ENCODE results near the gene STAC3.

Gene STAC3

GRCh38 chr12:57242329-57242690 lies 8.7 kb downstream of the STAC3 start:
- no peak overlapping the region for H3K4me3 ChIP-seq (ENCODE audit: low read depth, low read length)

DNA sequence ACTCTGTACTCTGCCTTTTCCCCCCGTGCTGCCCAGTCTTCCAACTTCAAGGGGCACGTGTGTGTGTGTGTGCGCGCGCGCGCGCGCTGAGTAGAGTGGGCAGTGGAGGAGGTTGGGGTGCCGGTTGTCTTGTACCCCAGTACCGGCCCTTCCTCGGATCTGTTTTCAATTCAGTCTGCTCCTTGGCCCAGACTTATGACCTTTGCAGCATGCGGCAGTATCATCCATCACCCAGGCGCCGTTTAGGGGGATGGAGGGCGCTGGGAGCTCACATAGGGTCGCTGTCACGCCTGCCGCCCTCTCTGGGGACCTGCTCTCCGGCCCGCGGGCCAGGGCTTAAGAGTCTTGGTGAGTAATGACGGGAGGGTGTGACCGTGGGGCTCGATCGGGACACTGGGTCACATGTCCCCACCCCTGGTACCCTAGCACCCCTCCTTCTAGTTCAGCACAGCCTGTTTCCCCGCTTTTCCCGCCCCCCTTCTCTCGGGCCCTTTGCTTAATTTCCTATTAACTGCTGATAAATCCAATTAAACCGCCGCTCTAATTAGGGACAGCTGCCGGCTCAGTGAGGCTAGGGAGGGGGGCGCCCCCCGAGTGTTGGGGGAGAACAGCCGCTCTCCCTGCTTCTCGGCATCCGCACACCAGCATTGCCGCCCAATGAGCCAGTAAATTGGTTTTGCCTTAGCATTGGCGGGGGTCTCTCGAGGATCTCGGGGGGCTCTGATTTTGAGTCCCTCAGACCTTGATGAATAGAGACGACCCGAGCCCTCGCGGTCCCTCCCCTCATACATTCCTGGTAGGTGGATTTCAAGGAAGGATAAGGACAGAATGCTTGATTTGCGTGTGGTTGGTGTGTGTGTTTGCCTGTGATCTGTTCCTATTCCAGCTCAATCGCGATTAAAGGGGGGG lies 9.3 kb downstream of the STAC3 start:
- no peak overlapping the region for H3K4me3 ChIP-seq (ENCODE audit: low read depth, low read length)
- no peak for TF ChIP-seq CTCF (IDR thresholded peaks at IDR 0.05; ENCODE audit: borderline replicate concordance, insufficient read depth, low read depth, low read length)

More at GRCh38 chr12:57242329-57242690, 8.7 kb downstream of the STAC3 start:
- no peak for TF ChIP-seq CTCF (IDR thresholded peaks at IDR 0.05; ENCODE audit: borderline replicate concordance, insufficient read depth, low read depth, low read length)

DNA sequence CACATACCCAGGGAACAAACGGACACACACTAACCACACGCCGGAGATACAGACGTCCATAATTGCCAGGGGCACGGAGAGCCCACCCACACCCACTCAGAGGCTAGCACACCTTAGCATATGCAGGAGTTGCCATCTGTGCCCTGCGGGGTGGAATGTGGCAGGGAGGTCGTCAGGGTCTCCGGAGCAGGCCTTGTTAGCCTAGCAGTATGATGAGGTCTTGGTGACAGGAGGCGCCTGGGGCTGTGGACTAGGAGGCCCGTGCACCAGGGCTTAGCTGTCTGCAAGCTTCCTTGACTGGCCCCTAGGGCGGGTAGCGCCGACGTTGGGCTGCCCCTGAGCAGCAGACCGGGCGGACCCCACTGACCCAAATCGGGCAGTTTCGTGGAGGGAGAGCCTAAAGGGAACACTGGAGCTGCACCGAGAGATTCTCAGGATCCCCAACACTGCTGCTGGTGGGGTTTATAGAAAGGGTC lies 10.0 kb downstream of the STAC3 start:
- H3K4me3 ChIP-seq (ENCODE audit: low read depth, low read length), result peak overlapping the region; percentile 62
- TF ChIP-seq CTCF (IDR thresholded peaks at IDR 0.05; ENCODE audit: borderline replicate concordance, insufficient read depth, low read depth, low read length), result no peak

- TF ChIP-seq CTCF (IDR thresholded peaks at IDR 0.05; ENCODE audit: borderline replicate concordance, insufficient read depth, low read depth, low read length), result no peak
These were observed 10.7 kb downstream of the STAC3 start for GRCh38 chr12:57240066-57240921.

DNA sequence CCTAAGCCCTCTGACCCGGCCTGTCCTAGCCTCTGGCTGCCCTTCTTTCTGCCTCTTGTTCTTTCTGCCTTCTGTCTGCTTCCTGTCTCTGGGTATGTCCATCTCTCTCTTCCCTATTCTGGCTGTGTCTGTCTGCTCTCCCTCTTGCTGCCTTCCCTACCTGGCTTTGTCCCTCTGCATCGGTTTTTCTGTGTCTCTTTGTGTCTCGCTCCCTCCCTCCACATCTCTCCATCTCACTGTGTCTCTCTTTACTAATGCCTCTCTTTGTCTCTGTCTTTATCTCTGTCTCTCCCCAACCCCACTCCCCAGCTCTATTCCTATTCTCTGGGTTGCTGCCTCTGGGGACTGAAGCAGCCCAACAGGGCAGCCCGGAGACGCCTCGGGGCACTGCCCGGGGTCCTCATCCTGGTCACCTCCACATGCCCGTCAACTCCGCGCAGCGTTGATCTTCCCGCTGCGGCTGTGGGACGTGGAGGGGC lies 11.4 kb downstream of the STAC3 start:
- no peak for TF ChIP-seq CTCF (IDR thresholded peaks at IDR 0.05; ENCODE audit: borderline replicate concordance, insufficient read depth, low read depth, low read length)
- H3K4me3 ChIP-seq (ENCODE audit: low read depth, low read length), result peak overlapping the region; percentile 62

More at GRCh38 chr12:57240066-57240921, 10.7 kb downstream of the STAC3 start:
- H3K4me3 ChIP-seq (ENCODE audit: low read depth, low read length), result peak overlapping the region; percentile 62

DNA sequence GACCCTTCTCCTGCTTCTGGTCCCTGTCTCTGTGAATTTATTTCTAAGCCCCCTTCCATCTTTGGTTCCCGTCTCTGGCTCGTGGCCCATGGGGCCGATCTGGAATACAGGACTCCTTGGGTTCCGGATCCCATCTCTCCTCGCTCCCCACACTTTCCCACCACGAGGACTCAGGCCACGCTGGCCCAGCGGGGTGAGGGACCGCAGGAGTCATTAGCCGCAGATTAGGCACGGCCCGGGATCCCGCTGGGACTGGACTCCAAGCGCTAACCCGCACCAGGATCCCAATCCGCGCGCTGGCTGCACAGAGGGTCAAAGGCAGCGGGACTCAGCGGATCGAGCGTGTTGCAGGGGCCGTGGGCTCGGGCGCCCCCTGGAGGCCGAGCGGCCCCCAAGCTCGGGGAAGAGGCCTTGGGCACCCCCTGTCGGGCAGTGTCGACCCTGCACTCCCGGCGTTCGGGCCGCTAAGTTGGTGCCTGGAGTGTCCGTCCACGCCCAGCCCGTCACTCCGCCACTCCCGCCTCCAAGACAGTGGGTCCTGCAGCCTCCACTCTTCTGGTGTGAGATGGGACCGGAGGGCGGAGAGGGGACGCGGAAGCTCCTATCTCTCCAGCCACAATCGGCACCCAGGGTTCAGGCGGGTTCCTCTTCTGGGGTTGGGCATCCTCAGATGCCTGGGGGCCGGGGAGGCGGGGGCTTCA lies 12.0 kb downstream of the STAC3 start:
- peak overlapping the region; percentile 62 for H3K4me3 ChIP-seq (ENCODE audit: low read depth, low read length)
- peak; percentile 100 for TF ChIP-seq CTCF (IDR thresholded peaks at IDR 0.05; ENCODE audit: borderline replicate concordance, insufficient read depth, low read depth, low read length)

All from GM12875 (cell line).